NCI-H526 treated with DMSO at 0.1 percent for 48 hours (cell line): Measurements from ENCODE around the gene AGAP1.

Experiments used
- DNase-seq: peaks from one replicate; lab custom pipeline; 2025; lab: John Stamatoyannopoulos, UW

The AGAP1 gene

GRCh38 chr2:235638541-235639427, 144.9 kb downstream of the AGAP1 start:
- DNase-seq, result no peak

GRCh38 chr2:235639428-235639773, 145.6 kb downstream of the AGAP1 start:
- no peak for DNase-seq

- no peak for DNase-seq
These were observed 146.0 kb downstream of the AGAP1 start for GRCh38 chr2:235639885-235640284.

- no peak for DNase-seq
These were observed 146.5 kb downstream of the AGAP1 start for GRCh38 chr2:235640377-235640776.

GRCh38 chr2:235640926-235641723, 147.3 kb downstream of the AGAP1 start:
- DNase-seq, result no peak

- DNase-seq, result no peak
These were observed 148.1 kb downstream of the AGAP1 start for GRCh38 chr2:235641956-235642355.

GRCh38 chr2:235642446-235643098, 148.7 kb downstream of the AGAP1 start:
- no peak for DNase-seq

GRCh38 chr2:235643680-235644511, 150.1 kb downstream of the AGAP1 start:
- no peak for DNase-seq

- no peak for DNase-seq
These were observed 153.4 kb downstream of the AGAP1 start for GRCh38 chr2:235647264-235647663.

GRCh38 chr2:235647877-235648276, 154.0 kb downstream of the AGAP1 start:
- no peak for DNase-seq

- DNase-seq, result no peak
These were observed 155.6 kb downstream of the AGAP1 start for GRCh38 chr2:235649418-235649817.

- DNase-seq, result no peak
These were observed 157.8 kb downstream of the AGAP1 start for GRCh38 chr2:235651643-235652042.

GRCh38 chr2:235654103-235654813, 160.4 kb downstream of the AGAP1 start:
- DNase-seq, result no peak

GRCh38 chr2:235658351-235659174, 164.7 kb downstream of the AGAP1 start:
- peak; percentile 27 for DNase-seq

GRCh38 chr2:235659767-235660322, 166.0 kb downstream of the AGAP1 start:
- no peak for DNase-seq

GRCh38 chr2:235660484-235661082, 166.7 kb downstream of the AGAP1 start:
- no peak for DNase-seq

- DNase-seq, result no peak
These were observed 167.5 kb downstream of the AGAP1 start for GRCh38 chr2:235661167-235661937.

GRCh38 chr2:235661952-235662351, 168.1 kb downstream of the AGAP1 start:
- no peak for DNase-seq

GRCh38 chr2:235663875-235664274, 170.0 kb downstream of the AGAP1 start:
- no peak for DNase-seq
